ENCODE measurements around the gene EPHA5. TPM values are rescaled to one million over a fixed set of nuclear protein-coding genes. Genes with fewer than 3 reads are reported as not detected.

Gene EPHA5
- total RNA-seq, 1 experiment from 2014 or later = not detected

DNA sequence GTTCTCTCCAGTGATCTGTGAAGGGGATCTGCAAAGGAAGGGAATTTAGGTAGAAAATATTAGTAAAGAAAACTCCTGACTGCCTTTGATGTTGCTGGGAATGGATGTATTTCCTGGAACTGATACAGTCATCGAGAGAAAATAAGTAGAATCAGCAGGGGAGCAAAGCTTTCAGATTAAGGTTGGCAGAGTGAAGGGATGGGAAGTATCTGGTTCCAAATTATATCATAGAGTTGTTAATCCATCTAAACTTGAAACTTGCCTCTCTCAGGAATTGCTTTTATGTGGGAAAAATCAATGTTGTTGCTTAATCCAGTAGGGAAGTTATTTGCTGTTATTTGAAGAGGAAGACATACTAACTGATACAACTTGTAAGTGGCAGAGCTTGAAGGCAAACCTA, 19.3 kb downstream of the EPHA5 start:
- Histone ChIP-seq H3T11ph (ENCODE audit: low read length) (no peak overlapping the region), H3K14ac (ENCODE audit: insufficient read depth, low read length) (no peak overlapping the region), H2BK12ac (ENCODE audit: insufficient read length, low read depth, low read length) (no peak overlapping the region), H3K23me2 (ENCODE audit: insufficient read length, low read depth, low read length, poor library complexity, severe bottlenecking) (no peaks in the 10 kb centered on the region), H3K18ac (ENCODE audit: insufficient read length, low read depth, low read length) (no peak overlapping the region), H4K20me1 (ENCODE audit: control insufficient read depth, insufficient read depth, insufficient read length) (no peaks in the 10 kb centered on the region), H2AK5ac (ENCODE audit: insufficient read length, low read length) (no peak overlapping the region), H2BK5ac (ENCODE audit: insufficient read length, low read length) (no peak overlapping the region), H4K5ac (ENCODE audit: insufficient read length, low read depth, low read length) (no peak overlapping the region), H2BK20ac (ENCODE audit: low read depth, low read length, poor library complexity, severe bottlenecking) (no peak overlapping the region), H2BK120ac (ENCODE audit: low read depth, low read length, poor library complexity, severe bottlenecking) (no peak overlapping the region), H3K27ac (ENCODE audit: insufficient read length, low read depth, low read length) (no peak overlapping the region), H3K27me3 (ENCODE audit: insufficient read depth, low read length) (no peaks in the 10 kb centered on the region), H2AFZ (ENCODE audit: low read length) (no peak overlapping the region), H3K4me1 (ENCODE audit: insufficient read depth, low read length) (no peaks in the 10 kb centered on the region; the same call in 1 of the 2 replicates), H2BK15ac (ENCODE audit: low read depth, low read length) (no peak overlapping the region), H3K79me2 (ENCODE audit: insufficient read depth, low read length) (no peaks in the 10 kb centered on the region), H3K56ac (ENCODE audit: insufficient read length, low read depth, low read length) (no peak overlapping the region), H3K9me3 (ENCODE audit: control insufficient read depth, low read depth, low read length) (no peaks in the 10 kb centered on the region), H3K4ac (ENCODE audit: low read depth, low read length) (no peak overlapping the region), H3K4me2 (ENCODE audit: insufficient read depth, insufficient read length, low read length) (no peak overlapping the region), H3K9ac (ENCODE audit: extremely low read depth, insufficient read length, low read length) (no peak overlapping the region), H4K8ac (replicated peaks; ENCODE audit: insufficient read length, low read depth, low read length) (no peak overlapping the region), H3K79me1 (ENCODE audit: insufficient read depth, low read depth, low read length, poor library complexity, severe bottlenecking) (no peaks in the 10 kb centered on the region), H4K91ac (ENCODE audit: insufficient read length, low read depth, low read length) (no peak overlapping the region), H3K23ac (ENCODE audit: insufficient read length, low read depth, low read length) (no peak overlapping the region)
- H3K27ac Mint-ChIP-seq = no peak overlapping the region; a peak in 1 of 7 replicates
- peaks cover 22 to 23% of the 10 kb centered on the region in 2 experiments for H3K4me1 Mint-ChIP-seq
- no peak for DNase-seq
- no peaks in the 10 kb centered on the region for H3K27me3 Mint-ChIP-seq (ENCODE audit: low read depth)
- H3K9me3 Mint-ChIP-seq = no peaks in the 10 kb centered on the region
- TF ChIP-seq, protein P1, sequence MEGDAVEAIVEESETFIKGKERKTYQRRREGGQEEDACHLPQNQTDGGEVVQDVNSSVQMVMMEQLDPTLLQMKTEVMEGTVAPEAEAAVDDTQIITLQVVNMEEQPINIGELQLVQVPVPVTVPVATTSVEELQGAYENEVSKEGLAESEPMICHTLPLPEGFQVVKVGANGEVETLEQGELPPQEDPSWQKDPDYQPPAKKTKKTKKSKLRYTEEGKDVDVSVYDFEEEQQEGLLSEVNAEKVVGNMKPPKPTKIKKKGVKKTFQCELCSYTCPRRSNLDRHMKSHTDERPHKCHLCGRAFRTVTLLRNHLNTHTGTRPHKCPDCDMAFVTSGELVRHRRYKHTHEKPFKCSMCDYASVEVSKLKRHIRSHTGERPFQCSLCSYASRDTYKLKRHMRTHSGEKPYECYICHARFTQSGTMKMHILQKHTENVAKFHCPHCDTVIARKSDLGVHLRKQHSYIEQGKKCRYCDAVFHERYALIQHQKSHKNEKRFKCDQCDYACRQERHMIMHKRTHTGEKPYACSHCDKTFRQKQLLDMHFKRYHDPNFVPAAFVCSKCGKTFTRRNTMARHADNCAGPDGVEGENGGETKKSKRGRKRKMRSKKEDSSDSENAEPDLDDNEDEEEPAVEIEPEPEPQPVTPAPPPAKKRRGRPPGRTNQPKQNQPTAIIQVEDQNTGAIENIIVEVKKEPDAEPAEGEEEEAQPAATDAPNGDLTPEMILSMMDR (conservative IDR thresholded peaks at IDR 0.05) = no peak
- WGBS (ENCODE audit: extremely low coverage, insufficient read length, low lambda C conversion rate) = no CpG with 5 or more reads among the region's 1 CpG
- H3K4me3 Mint-ChIP-seq = no peak overlapping the region
- no peaks in the 10 kb centered on the region for H3K36me3 Mint-ChIP-seq (ENCODE audit: insufficient read depth in 1 of 3, low read depth in 3 of 3)
